HepG2 (cell line): ENCODE measurements around the gene FEV. TPM values are rescaled to one million over a fixed set of nuclear protein-coding genes. Genes with fewer than 3 reads are reported as not detected.

Source experiments
- ATAC-seq: fragments of 200-7000 bp; cut with Tn5 transposase; 3 replicates; pipeline ENCODE4 v1.9.1; 2020; ENCODE audit warnings: mild to moderate bottlenecking, moderate library complexity
- BruUV-seq: library from RNA; stranded (reverse); fragments of 400-500 nt; replicated peaks from 2 replicates; lab custom pipeline; 2021; lab: Mats Ljungman, UMichigan
- CTCF ChIA-PET: fragments of 300-600 bp; formaldehyde crosslinking; extraction: SDS; loops from one replicate; lab custom pipeline; 2021; ENCODE audit warnings: low total read pairs, inconsistent platforms, low intra/inter-chr PET ratio; lab: Yijun Ruan, JAX
- POLR2A ChIA-PET: fragments of 350-600 bp; sonication (Branson Sonifier 250); formaldehyde crosslinking; loops from one replicate; lab custom pipeline; 2020; ENCODE audit warnings: antibody characterized with exemption, inconsistent platforms; lab: Yijun Ruan, JAX
- DNase-seq: peaks from one replicate; pipeline ENCODE4 v3.0.0-alpha.2; 2015; ENCODE audit warnings: low spot score
- FAIRE-seq: peaks from 3 replicates; lab custom pipeline; 2011; peaks lifted over from hg19 to GRCh38; lab: Jason Lieb, UNC
- H2AFZ ChIP-seq: one replicate; pipeline ENCODE4 v1.6.1; 2011; ENCODE audit warnings: low read length, inconsistent platforms
- H3K27ac ChIP-seq: fragments of 300-600 bp; 3 replicates; pipeline ENCODE4 v1.8.0; 2011; ENCODE audit warnings: mixed run types, mild to moderate bottlenecking, mixed read lengths, low read length, inconsistent platforms; ENCODE audit not compliant: insufficient read depth; ENCODE audit errors: extremely low read length
- H3K27me3 ChIP-seq, 2 experiments: fragments of 200-600 bp in 1 of 2; 2 replicates in 1 of 2; 3 replicates in 1 of 2; pipeline versions ENCODE4 v1.6.0 to v1.8.0; 2011; ENCODE audit warnings: low read length in 2 of 2, mild to moderate bottlenecking in 2 of 2, moderate library complexity in 2 of 2, inconsistent platforms in 1 of 2; ENCODE audit not compliant: insufficient read depth in 2 of 2, control insufficient read depth in 1 of 2
- H3K36me3 ChIP-seq, 2 experiments: fragments of 200-600 bp in 1 of 2; replicated peaks in 1 of 2; 2 replicates in 1 of 2; 3 replicates in 1 of 2; pipeline versions ENCODE4 v1.5.1 to v1.8.0; 2011; ENCODE audit warnings: low read length in 2 of 2, inconsistent platforms in 1 of 2; ENCODE audit not compliant: insufficient read depth in 2 of 2, control insufficient read depth in 1 of 2
- H3K4me1 ChIP-seq: 2 replicates; pipeline ENCODE4 v1.5.1; 2012; ENCODE audit warnings: low read length, inconsistent platforms; ENCODE audit not compliant: insufficient read depth
- H3K4me2 ChIP-seq: 2 replicates; pipeline ENCODE4 v1.6.0; 2011; ENCODE audit warnings: low read depth, low read length, inconsistent platforms
- H3K4me3 ChIP-seq, 3 experiments: fragments of 200-600 bp in 1 of 3; sonication (generic), shearing (Covaris generic) in 1 of 3; replicated peaks in 1 of 3; 2 replicates each; pipeline ENCODE4 v1.5.1; 2011 to 2016; ENCODE audit warnings: low read length in 3 of 3, inconsistent platforms in 2 of 3, low read depth in 2 of 3, mild to moderate bottlenecking in 2 of 3, control low read depth in 1 of 3, mixed read lengths in 1 of 3; ENCODE audit not compliant: insufficient read depth in 1 of 3
- H3K79me2 ChIP-seq: one replicate; pipeline ENCODE4 v1.6.1; 2011; ENCODE audit warnings: low read length, inconsistent platforms; ENCODE audit not compliant: insufficient read depth
- H3K9ac ChIP-seq: 2 replicates; pipeline ENCODE4 v1.6.0; 2011; ENCODE audit warnings: mild to moderate bottlenecking, low read depth, low read length, inconsistent platforms; ENCODE audit not compliant: insufficient read depth
- H3K9me3 ChIP-seq: 2 replicates; pipeline ENCODE4 v1.5.1; 2012; ENCODE audit warnings: mild to moderate bottlenecking, low read length
- H4K20me1 ChIP-seq: 2 replicates; pipeline ENCODE4 v1.6.0; 2011; ENCODE audit warnings: inconsistent platforms, mild to moderate bottlenecking, low read length, moderate library complexity; ENCODE audit not compliant: insufficient read depth
- EZH2 ChIP-seq: conservative IDR thresholded peaks from 2 replicates; pipeline ENCODE4 v1.6.1; 2012; ENCODE audit warnings: mild to moderate bottlenecking, low read depth, low read length, moderate library complexity
- ZNF260 ChIP-seq: sonication (generic); formaldehyde crosslinking; IDR thresholded peaks from 2 replicates; pipeline ENCODE4 v1.4.0; 2020; ENCODE audit warnings: missing genetic modification reagents, low read depth, mild to moderate bottlenecking, borderline replicate concordance
- WGBS: methylation state at CpG from one replicate; pipeline ENCODE4 v1.1.6; 2017; ENCODE audit warnings: low lambda C conversion rate; 5-methylcytosine and 5-hydroxymethylcytosine counted together
- in situ Hi-C: cut with HindIII; loops from 2 replicates; pipeline ENCODE4 v1.10.0; 2017; ENCODE audit warnings: low pct_unique_long_range_greater_than_20kb; ENCODE audit not compliant: extremely low pct_ligation_motif_present
- intact Hi-C: fragments of 100-400 bp; cut with micrococcal nuclease; formaldehyde crosslinking; loops from one replicate; pipeline ENCODE4 v1.10.0; 2022; ENCODE audit not compliant: unreplicated experiment
- polyA plus RNA-seq, 8 experiments: library from polyadenylated mRNA; depleted of rRNA in 3 of 8; stranded (reverse) in 7 of 8; unstranded in 1 of 8; fragments of >200 nt; fragmentation: Illumina TruSeq in 4 of 8; extraction: Trizol in 4 of 8; gene quantifications; 2 replicates each; pipeline versions ENCODE4 v1.2.1 to v1.2.3, GENCODE V29; 2011 to 2016; ENCODE audit warnings: low read depth in 4 of 8, missing spikeins in 1 of 8, mixed read lengths in 1 of 8; ENCODE audit not compliant: insufficient read depth in 1 of 8
- total RNA-seq, 5 experiments: library from RNA; depleted of rRNA; stranded (reverse); fragments of >200 nt; fragmentation: Illumina TruSeq; extraction: Trizol; gene quantifications; 2 replicates each; pipeline ENCODE4 v1.2.3, GENCODE V29; 2016; ENCODE audit warnings: low read depth in 1 of 5
- TF ChIP-seq, protein P1 (sequence below): sonication (generic); formaldehyde crosslinking; IDR thresholded peaks from 2 replicates; pipeline ENCODE4 v1.5.0; 2020; ENCODE audit warnings: mild to moderate bottlenecking, missing genetic modification reagents, moderate library complexity

The FEV gene
- total and polyA plus RNA-seq, 2 of the 13 experiments (the other 11 are each of a cell fraction or from before 2014, with no cell fraction given) = not detected

DNA sequence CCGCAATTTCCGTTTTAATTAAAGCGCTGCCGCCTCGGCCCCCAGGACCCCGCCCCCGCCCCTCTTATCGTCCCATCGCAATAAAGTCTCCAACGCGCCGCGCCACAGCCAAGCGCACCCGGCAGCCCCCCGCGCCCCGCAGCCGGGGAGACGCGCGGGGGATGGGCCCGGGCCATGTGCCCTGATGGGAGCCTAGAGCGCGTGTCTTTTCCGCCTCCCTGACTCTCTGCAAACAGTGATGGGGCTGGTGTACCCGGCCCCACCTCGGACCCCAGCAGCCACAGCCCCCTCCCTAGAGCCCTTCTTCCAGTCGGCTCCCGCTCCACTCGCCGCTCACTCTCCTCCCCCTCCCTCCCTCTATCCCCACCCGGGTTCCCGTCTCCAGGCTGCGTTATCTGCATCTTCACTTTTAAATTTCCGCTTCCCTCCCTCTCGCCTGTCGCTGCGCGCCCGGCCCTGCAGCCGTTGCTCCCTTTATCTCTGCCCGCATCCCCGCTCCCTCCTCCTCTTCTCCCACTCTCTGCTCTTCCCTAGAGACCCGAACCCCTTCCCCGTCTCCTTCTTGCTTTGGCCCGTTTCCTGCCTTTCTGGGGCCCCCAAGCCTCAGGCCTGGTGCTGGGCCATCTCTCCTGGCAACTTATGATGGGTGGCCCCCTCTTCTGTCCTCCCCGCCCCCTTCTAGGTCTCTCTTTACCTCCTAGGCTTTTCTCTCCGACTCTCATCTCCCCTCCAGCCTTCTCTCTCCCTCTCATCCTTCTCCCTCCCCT, 524 bp upstream of the FEV start:
- TF ChIP-seq EZH2 (peak; percentile 64; the same call in 1 of the 2 replicates), ZNF260 (no peak)
- TF ChIP-seq, protein P1, sequence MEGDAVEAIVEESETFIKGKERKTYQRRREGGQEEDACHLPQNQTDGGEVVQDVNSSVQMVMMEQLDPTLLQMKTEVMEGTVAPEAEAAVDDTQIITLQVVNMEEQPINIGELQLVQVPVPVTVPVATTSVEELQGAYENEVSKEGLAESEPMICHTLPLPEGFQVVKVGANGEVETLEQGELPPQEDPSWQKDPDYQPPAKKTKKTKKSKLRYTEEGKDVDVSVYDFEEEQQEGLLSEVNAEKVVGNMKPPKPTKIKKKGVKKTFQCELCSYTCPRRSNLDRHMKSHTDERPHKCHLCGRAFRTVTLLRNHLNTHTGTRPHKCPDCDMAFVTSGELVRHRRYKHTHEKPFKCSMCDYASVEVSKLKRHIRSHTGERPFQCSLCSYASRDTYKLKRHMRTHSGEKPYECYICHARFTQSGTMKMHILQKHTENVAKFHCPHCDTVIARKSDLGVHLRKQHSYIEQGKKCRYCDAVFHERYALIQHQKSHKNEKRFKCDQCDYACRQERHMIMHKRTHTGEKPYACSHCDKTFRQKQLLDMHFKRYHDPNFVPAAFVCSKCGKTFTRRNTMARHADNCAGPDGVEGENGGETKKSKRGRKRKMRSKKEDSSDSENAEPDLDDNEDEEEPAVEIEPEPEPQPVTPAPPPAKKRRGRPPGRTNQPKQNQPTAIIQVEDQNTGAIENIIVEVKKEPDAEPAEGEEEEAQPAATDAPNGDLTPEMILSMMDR = no peak
- TF ChIP-seq, all 625 proteins: peak for 1
- CTCF ChIA-PET = no interaction called here
- no peak overlapping the region for H3K4me3 ChIP-seq
- no peaks in the 10 kb centered on the region for H3K9me3 ChIP-seq
- BruUV-seq = no TSS peak
- peaks cover 10% of the 10 kb centered on the region; the same call in 1 of the 2 replicates for H4K20me1 ChIP-seq
- no peaks in the 10 kb centered on the region for H3K79me2 ChIP-seq
- no peak for FAIRE-seq
- WGBS = 22% methylated on average over 40 of the region's 49 CpGs
- peaks cover 42 to 92% of the 10 kb centered on the region in 2 experiments for H3K27me3 ChIP-seq
- peaks cover 11% of the 10 kb centered on the region; the same call in 1 of the 2 replicates for H3K4me1 ChIP-seq
- no peak overlapping the region for H2AFZ ChIP-seq
- H3K36me3 ChIP-seq = no peaks in the 10 kb centered on the region
- H3K9ac ChIP-seq = no peak overlapping the region
- no peak for DNase-seq
- intact Hi-C loops = loop anchor here (10.0 kb wide), 1 partner anchor 121 kb away; no protein-coding TSS in a partner anchor
- POLR2A ChIA-PET = no interaction called here
- H3K4me2 ChIP-seq = no peak overlapping the region
- no peak overlapping the region for H3K27ac ChIP-seq
- ATAC-seq = no peak
- in situ Hi-C loops = no loop called here
